Measurements from ENCODE around the gene CREB1. TPM values are rescaled to one million over a fixed set of nuclear protein-coding genes. Genes with fewer than 3 reads are reported as not detected.

The CREB1 gene
- total RNA-seq (2022) (54.6 and 71.3 TPM in 2 replicates), Bru-seq, nascent RNA (percentile 90 among the genes with signal in this experiment), BruChase-seq, experiment 1, labeled RNA remaining after a 6-hour chase (percentile 80 among the genes with signal in this experiment), BruChase-seq, experiment 2, labeled RNA remaining after a 2-hour chase (percentile 87 among the genes with signal in this experiment)
- long read RNA-seq, full-length matches to known transcripts, result 45 of 82 reads
- long read RNA-seq, partial matches to known transcripts, result 6 of 82 reads
- long read RNA-seq, other reads (novel, unspliced or antisense), result 31 of 82 reads

GRCh38 chr2:207529330-207530159, at the start of gene CREB1:
TSS of gene CREB1 (plus strand) at chr2:207529962. CDS start at chr2:207555636, 25,674 bp downstream.
- intact Hi-C loops (cut with micrococcal nuclease), result loop anchor here (1.0 to 10.0 kb wide), 6 partner anchors 25 to 185 kb away; partner anchors contain the start of genes CCNYL1 and METTL21A
- Mint-ChIP-seq H3K9me3 (ENCODE audit: unreplicated experiment) (no peaks in the 10 kb centered on the region), H3K4me3 (ENCODE audit: unreplicated experiment) (peak within 1 kb of the TSS; percentile 94), H3K36me3 (ENCODE audit: insufficient read depth, unreplicated experiment) (peaks cover 6% of the 10 kb centered on the region), H3K27ac (ENCODE audit: low read depth, unreplicated experiment) (peak within 1 kb of the TSS; percentile 100), H3K27me3 (ENCODE audit: insufficient read depth, unreplicated experiment) (no peaks in the 10 kb centered on the region), H3K4me1 (ENCODE audit: insufficient read depth, unreplicated experiment) (peaks cover 18% of the 10 kb centered on the region)
- TSS peak; percentile 48 for BruUV-seq (replicated peaks)
- CTCF ChIA-PET, result interaction anchor here (0.6 to 1.8 kb wide), 4 partner anchors 18 to 204 kb away, joined by 3 to 5 read pairs (median 4); no protein-coding TSS in a partner anchor
- DNase-seq (ENCODE audit: unreplicated experiment), result peak; percentile 98
- POLR2A ChIA-PET, result interaction anchor here (0.6 to 6.9 kb wide), 36 partner anchors 11 to 751 kb away, joined by 3 to 68 read pairs (median 5); partner anchors contain the start of genes CCNYL1, KLF7, METTL21A and PLEKHM3
- TF ChIP-seq CTCF (IDR thresholded peaks at IDR 0.05; ENCODE audit: unreplicated experiment), result no peak

GRCh38 chr2:207480521-207481040, 49.2 kb upstream of the CREB1 start:
- Mint-ChIP-seq H3K4me1 (ENCODE audit: insufficient read depth, unreplicated experiment) (peaks cover 6% of the 10 kb centered on the region), H3K36me3 (ENCODE audit: insufficient read depth, unreplicated experiment) (no peaks in the 10 kb centered on the region), H3K9me3 (ENCODE audit: unreplicated experiment) (no peaks in the 10 kb centered on the region), H3K27me3 (ENCODE audit: insufficient read depth, unreplicated experiment) (no peaks in the 10 kb centered on the region), H3K4me3 (ENCODE audit: unreplicated experiment) (no peak overlapping the region), H3K27ac (ENCODE audit: low read depth, unreplicated experiment) (no peak overlapping the region)
- POLR2A ChIA-PET, result interaction anchor here (1.2 kb wide), 1 partner anchor 17 kb away, joined by 4 read pairs; no protein-coding TSS in a partner anchor
- no TSS peak for BruUV-seq (replicated peaks)
- DNase-seq (ENCODE audit: unreplicated experiment), result no peak
- no peak for TF ChIP-seq CTCF (IDR thresholded peaks at IDR 0.05; ENCODE audit: unreplicated experiment)
- CTCF ChIA-PET, result interaction anchor here (0.7 to 1.2 kb wide), 2 partner anchors 498 to 679 kb away, joined by 3 to 4 read pairs; no protein-coding TSS in a partner anchor
- intact Hi-C loops (cut with micrococcal nuclease), result no loop called here

- no peaks in the 10 kb centered on the region for H3K36me3 Mint-ChIP-seq (ENCODE audit: insufficient read depth, unreplicated experiment)
- ChIA-PET CTCF (no interaction called here), POLR2A (no interaction called here)
- H3K9me3 Mint-ChIP-seq (ENCODE audit: unreplicated experiment), result no peaks in the 10 kb centered on the region
- BruUV-seq (replicated peaks), result no TSS peak
- DNase-seq (ENCODE audit: unreplicated experiment), result no peak
- TF ChIP-seq CTCF (IDR thresholded peaks at IDR 0.05; ENCODE audit: unreplicated experiment), result no peak
- intact Hi-C loops (cut with micrococcal nuclease), result no loop called here
- H3K4me3 Mint-ChIP-seq (ENCODE audit: unreplicated experiment), result no peak overlapping the region
- no peaks in the 10 kb centered on the region for H3K4me1 Mint-ChIP-seq (ENCODE audit: insufficient read depth, unreplicated experiment)
- no peak overlapping the region for H3K27ac Mint-ChIP-seq (ENCODE audit: low read depth, unreplicated experiment)
- no peaks in the 10 kb centered on the region for H3K27me3 Mint-ChIP-seq (ENCODE audit: insufficient read depth, unreplicated experiment)
These were observed 47.8 kb upstream of the CREB1 start for GRCh38 chr2:207481924-207482323.

GRCh38 chr2:207482630-207483029, 47.1 kb upstream of the CREB1 start:
- H3K4me1 Mint-ChIP-seq (ENCODE audit: insufficient read depth, unreplicated experiment), result peaks cover under 1% of the 10 kb centered on the region
- DNase-seq (ENCODE audit: unreplicated experiment), result no peak
- TF ChIP-seq CTCF (IDR thresholded peaks at IDR 0.05; ENCODE audit: unreplicated experiment), result no peak
- no peaks in the 10 kb centered on the region for H3K36me3 Mint-ChIP-seq (ENCODE audit: insufficient read depth, unreplicated experiment)
- ChIA-PET POLR2A (no interaction called here), CTCF (interaction anchor here (0.5 kb wide), 1 partner anchor 59 kb away, joined by 4 read pairs; no protein-coding TSS in a partner anchor)
- no peaks in the 10 kb centered on the region for H3K9me3 Mint-ChIP-seq (ENCODE audit: unreplicated experiment)
- H3K27me3 Mint-ChIP-seq (ENCODE audit: insufficient read depth, unreplicated experiment), result no peaks in the 10 kb centered on the region
- BruUV-seq (replicated peaks), result no TSS peak
- no peak overlapping the region for H3K4me3 Mint-ChIP-seq (ENCODE audit: unreplicated experiment)
- intact Hi-C loops (cut with micrococcal nuclease), result no loop called here
- H3K27ac Mint-ChIP-seq (ENCODE audit: low read depth, unreplicated experiment), result no peak overlapping the region

All from MCF 10A (cell line).